Endothelial cell of umbilical vein (primary cell): ENCODE measurements around the gene BEAN1. TPM values are rescaled to one million over a fixed set of nuclear protein-coding genes. Genes with fewer than 3 reads are reported as not detected.

Source experiments
- BruUV-seq: library from RNA; stranded (reverse); fragments of 400-500 nt; replicated peaks from 2 replicates; lab custom pipeline; 2021; lab: Mats Ljungman, UMichigan
- CTCF ChIA-PET: fragments of 300-600, 350-600 bp; sonication (Branson Sonifier 250); formaldehyde crosslinking; loops from one replicate; lab custom pipeline; 2021; ENCODE audit warnings: antibody characterized with exemption, inconsistent platforms; lab: Charles Lee
- POLR2A ChIA-PET: fragments of 300-600, 350-600 bp; sonication (Branson Sonifier 250); formaldehyde crosslinking; loops from one replicate; lab custom pipeline; 2021; ENCODE audit warnings: antibody characterized with exemption, inconsistent platforms; lab: Charles Lee
- DNase-seq: peaks from one replicate; pipeline ENCODE4 v3.0.0-alpha.2; 2011; ENCODE audit warnings: low read depth, low spot score
- FAIRE-seq: peaks from 2 replicates; lab custom pipeline; 2011; peaks lifted over from hg19 to GRCh38; lab: Jason Lieb, UNC
- H2AFZ ChIP-seq: 2 replicates; pipeline ENCODE4 v1.6.0; 2012; ENCODE audit warnings: low read depth, low read length, control low read depth, inconsistent platforms
- H3K27ac ChIP-seq: 2 replicates; pipeline ENCODE4 v1.5.1; 2011; ENCODE audit warnings: low read depth, mild to moderate bottlenecking, control low read depth, low read length, moderate library complexity; ENCODE audit not compliant: insufficient read depth
- H3K27me3 ChIP-seq, 2 experiments: 2 replicates each; pipeline versions ENCODE4 v1.6.0 to v1.6.1; 2011; ENCODE audit warnings: low read length in 2 of 2, mixed read lengths in 1 of 2; ENCODE audit not compliant: control insufficient read depth in 2 of 2, insufficient read depth in 2 of 2
- H3K36me3 ChIP-seq, 2 experiments: 2 replicates in 1 of 2; 3 replicates in 1 of 2; pipeline ENCODE4 v1.5.1; 2011; ENCODE audit warnings: low read length in 2 of 2, mild to moderate bottlenecking in 1 of 2, moderate library complexity in 1 of 2; ENCODE audit not compliant: control insufficient read depth in 2 of 2, insufficient read depth in 2 of 2; ENCODE audit errors: extremely low read depth in 1 of 2
- H3K4me1 ChIP-seq: 3 replicates; pipeline ENCODE4 v1.5.1; 2011; ENCODE audit warnings: mild to moderate bottlenecking, low read length; ENCODE audit not compliant: control insufficient read depth, insufficient read depth; ENCODE audit errors: extremely low read depth
- H3K4me2 ChIP-seq: 2 replicates; pipeline ENCODE4 v1.6.1; 2011; ENCODE audit warnings: low read length, control low read depth, mixed read lengths; ENCODE audit not compliant: insufficient read depth
- H3K4me3 ChIP-seq, 3 experiments: fragments of 200-600 bp in 1 of 3; sonication (generic), shearing (Covaris generic) in 1 of 3; replicated peaks in 1 of 3; 2 replicates each; pipeline ENCODE4 v1.5.1; 2011 to 2016; ENCODE audit warnings: control low read depth in 3 of 3, low read length in 3 of 3, mild to moderate bottlenecking in 2 of 3, inconsistent platforms in 1 of 3, low read depth in 1 of 3, moderate library complexity in 1 of 3; ENCODE audit not compliant: insufficient read depth in 1 of 3
- H3K79me2 ChIP-seq: 2 replicates; pipeline ENCODE4 v1.6.0; 2012; ENCODE audit warnings: low read length, inconsistent platforms; ENCODE audit not compliant: control insufficient read depth, insufficient read depth
- H3K9ac ChIP-seq: replicated peaks from 2 replicates; pipeline ENCODE3; 2011; ENCODE audit warnings: low read length, control low read depth; ENCODE audit not compliant: insufficient read depth; ENCODE audit errors: extremely low read depth
- H3K9me1 ChIP-seq: replicated peaks from 3 replicates; pipeline ENCODE4 v1.6.0; 2011; ENCODE audit warnings: mild to moderate bottlenecking, low read length; ENCODE audit not compliant: control insufficient read depth, insufficient read depth; ENCODE audit errors: extremely low read depth
- H3K9me3 ChIP-seq: replicated peaks from 2 replicates; pipeline ENCODE4 v1.5.1; 2012; ENCODE audit warnings: low read length, inconsistent platforms; ENCODE audit not compliant: control insufficient read depth, insufficient read depth
- H4K20me1 ChIP-seq: replicated peaks from 2 replicates; pipeline ENCODE3; 2011; ENCODE audit warnings: mild to moderate bottlenecking, low read length; ENCODE audit not compliant: control insufficient read depth, insufficient read depth; ENCODE audit errors: extremely low read depth
- CTCF ChIP-seq, 2 donors: IDR thresholded peaks; 1 replicate in 1 of 2; 2 replicates in 1 of 2; pipeline ENCODE4 v1.5.1; 2011; ENCODE audit warnings: low read length in 2 of 2, mild to moderate bottlenecking in 2 of 2, moderate library complexity in 2 of 2, control low read depth in 1 of 2, inconsistent platforms in 1 of 2, low read depth in 1 of 2; ENCODE audit not compliant: insufficient read depth in 1 of 2; ENCODE audit errors: extremely low read depth in 1 of 2
- EZH2 ChIP-seq: IDR thresholded peaks from 2 replicates; pipeline ENCODE4 v1.6.1; 2012; ENCODE audit warnings: borderline replicate concordance, low read depth, mild to moderate bottlenecking, moderate library complexity, low read length, inconsistent platforms; ENCODE audit not compliant: severe bottlenecking
- FOS ChIP-seq: IDR thresholded peaks from 2 replicates; pipeline ENCODE4 v1.6.1; 2011; ENCODE audit warnings: mild to moderate bottlenecking, low read length, moderate library complexity, borderline replicate concordance; ENCODE audit not compliant: insufficient read depth
- GATA2 ChIP-seq: IDR thresholded peaks from 2 replicates; pipeline ENCODE4 v1.7.0; 2011; ENCODE audit warnings: low read depth, mild to moderate bottlenecking, moderate library complexity, mixed read lengths, low read length; ENCODE audit not compliant: insufficient read length, insufficient read depth
- JUN ChIP-seq: IDR thresholded peaks from 2 replicates; pipeline ENCODE4 v1.6.1; 2011; ENCODE audit warnings: borderline replicate concordance, low read depth; ENCODE audit not compliant: insufficient read length, insufficient read depth
- MAX ChIP-seq: IDR thresholded peaks from 2 replicates; pipeline ENCODE4 v1.6.1; 2011; ENCODE audit not compliant: insufficient read depth, insufficient read length
- MYC ChIP-seq: IDR thresholded peaks from one replicate; pipeline ENCODE4 v1.6.1; 2011; ENCODE audit warnings: mild to moderate bottlenecking, low read depth, low read length
- POLR2A ChIP-seq: IDR thresholded peaks from 2 replicates; pipeline ENCODE4 v1.6.1; 2012; ENCODE audit warnings: low read depth, mild to moderate bottlenecking, control low read depth, low read length
- POLR2AphosphoS5 ChIP-seq: IDR thresholded peaks from 2 replicates; pipeline ENCODE4 v1.6.1; 2012; ENCODE audit warnings: low read depth, mild to moderate bottlenecking, control low read depth, low read length, moderate library complexity; ENCODE audit not compliant: insufficient read depth
- dilution Hi-C: fragments of 300-500 bp; cut with MboI; formaldehyde crosslinking; loops from one replicate; pipeline ENCODE4 v1.15.0; 2019; ENCODE audit warnings: low sequenced_read_pairs; ENCODE audit not compliant: extremely low pct_ligation_motif_present
- intact Hi-C: fragments of 100-400 bp; cut with micrococcal nuclease; formaldehyde crosslinking; loops from one replicate; pipeline ENCODE4 v1.10.0; 2022
- polyA plus RNA-seq, 4 experiments: library from polyadenylated mRNA; depleted of rRNA in 3 of 4; stranded (reverse) in 3 of 4; unstranded in 1 of 4; fragments of >200 nt; gene quantifications; 2 replicates each; pipeline versions ENCODE4 v1.2.1 to v1.2.3, GENCODE V29; 2011 to 2012; ENCODE audit warnings: missing spikeins in 1 of 4
- total RNA-seq: library from RNA; stranded (reverse); gene quantifications from 2 replicates; pipeline ENCODE4 v1.2.3, GENCODE V29; 2021

The BEAN1 gene
- total and polyA plus RNA-seq, 2 donors (not counting 3 experiments of a cell fraction or from before 2014, with no cell fraction given), result not detected

- dilution Hi-C loops (no loop called here), intact Hi-C loops (no loop called here)
- H3K4me2 ChIP-seq, result no peak overlapping the region
- FAIRE-seq (no peak), DNase-seq (no peak)
- TF ChIP-seq MAX (no peak), CTCF (IDR thresholded peaks at IDR 0.05; ENCODE audit: extremely low read depth in 1 of 2, insufficient read depth in 1 of 2, low read depth in 1 of 2, low read length in 2 of 2) (no peak), EZH2 (no peak), MYC (no peak), GATA2 (no peak), POLR2A (no peak), FOS (no peak), JUN (no peak), POLR2AphosphoS5 (no peak)
- no peak overlapping the region for H3K4me3 ChIP-seq
- H2AFZ ChIP-seq, result no peak overlapping the region
- no peaks in the 10 kb centered on the region for H3K27me3 ChIP-seq
- no peaks in the 10 kb centered on the region for H3K36me3 ChIP-seq
- H3K9me3 ChIP-seq, result no peaks in the 10 kb centered on the region
- no peaks in the 10 kb centered on the region for H3K9me1 ChIP-seq
- POLR2A ChIA-PET, result no interaction called here
- H3K79me2 ChIP-seq, result no peaks in the 10 kb centered on the region
- peaks cover 2% of the 10 kb centered on the region for H3K4me1 ChIP-seq
- no TSS peak for BruUV-seq
- no peak overlapping the region for H3K9ac ChIP-seq
- no peak overlapping the region for H3K27ac ChIP-seq
- no peaks in the 10 kb centered on the region for H4K20me1 ChIP-seq
- CTCF ChIA-PET, result interaction anchor here (1.0 to 2.0 kb wide), 8 partner anchors 10 to 146 kb away, joined by 3 to 12 read pairs (median 6); partner anchors contain the start of gene CKLF
Measured at GRCh38 chr16:66487580-66488275, 60.6 kb downstream of the BEAN1 start.
